HG02938 (cell line): ENCODE measurements around the gene SPRED2.

Source experiments
- ATAC-seq: cut with Tn5 transposase; IDR thresholded peaks from one replicate; pipeline ENCODE4 v1.9.1; 2021; ENCODE audit warnings: mild to moderate bottlenecking, moderate library complexity; ENCODE audit not compliant: unreplicated experiment

The SPRED2 gene, protein sequence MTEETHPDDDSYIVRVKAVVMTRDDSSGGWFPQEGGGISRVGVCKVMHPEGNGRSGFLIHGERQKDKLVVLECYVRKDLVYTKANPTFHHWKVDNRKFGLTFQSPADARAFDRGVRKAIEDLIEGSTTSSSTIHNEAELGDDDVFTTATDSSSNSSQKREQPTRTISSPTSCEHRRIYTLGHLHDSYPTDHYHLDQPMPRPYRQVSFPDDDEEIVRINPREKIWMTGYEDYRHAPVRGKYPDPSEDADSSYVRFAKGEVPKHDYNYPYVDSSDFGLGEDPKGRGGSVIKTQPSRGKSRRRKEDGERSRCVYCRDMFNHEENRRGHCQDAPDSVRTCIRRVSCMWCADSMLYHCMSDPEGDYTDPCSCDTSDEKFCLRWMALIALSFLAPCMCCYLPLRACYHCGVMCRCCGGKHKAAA

GRCh38 chr2:65432227-65433190 lies at the start of gene SPRED2:
Gene SPRED2, minus strand, starts transcription at chr2:65432599. Its CDS starts 612 bp downstream, at chr2:65431987.
- peak; percentile 34 for ATAC-seq

GRCh38 chr2:65481961-65482360 lies 49.6 kb upstream of the SPRED2 start:
- ATAC-seq: no peak

GRCh38 chr2:65479524-65479923 lies 47.1 kb upstream of the SPRED2 start:
- no peak for ATAC-seq

DNA sequence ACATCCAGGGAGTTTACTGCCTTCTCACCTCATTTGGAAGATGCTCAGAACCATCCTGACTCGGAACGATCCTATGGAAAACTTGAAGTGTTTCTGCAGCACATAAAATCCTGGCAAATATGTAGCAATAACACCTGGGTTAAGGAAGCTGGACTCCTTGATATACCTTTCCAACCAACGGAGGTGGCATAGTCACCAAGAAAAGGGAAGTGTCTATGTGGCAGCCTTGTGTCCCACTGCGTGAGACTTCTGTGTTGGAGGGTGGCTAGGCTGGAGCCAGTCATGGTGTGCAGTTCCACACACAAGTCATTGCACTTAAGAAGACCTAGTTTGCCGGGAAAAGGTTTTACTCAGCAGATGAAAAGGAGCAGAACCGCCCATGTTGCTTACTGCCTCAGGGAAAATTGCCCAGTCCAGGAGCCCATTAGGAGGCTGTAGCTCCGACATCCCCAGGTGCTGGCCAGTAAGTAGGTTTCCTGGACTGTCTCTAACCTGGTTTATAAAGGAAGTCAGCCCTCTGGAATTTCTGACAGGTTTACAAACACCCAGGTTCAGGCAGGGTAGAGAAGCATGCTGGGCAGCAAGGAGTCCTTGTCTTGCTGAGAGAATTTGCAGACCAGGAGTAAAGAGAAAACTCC lies 46.2 kb upstream of the SPRED2 start:
- ATAC-seq: no peak

DNA sequence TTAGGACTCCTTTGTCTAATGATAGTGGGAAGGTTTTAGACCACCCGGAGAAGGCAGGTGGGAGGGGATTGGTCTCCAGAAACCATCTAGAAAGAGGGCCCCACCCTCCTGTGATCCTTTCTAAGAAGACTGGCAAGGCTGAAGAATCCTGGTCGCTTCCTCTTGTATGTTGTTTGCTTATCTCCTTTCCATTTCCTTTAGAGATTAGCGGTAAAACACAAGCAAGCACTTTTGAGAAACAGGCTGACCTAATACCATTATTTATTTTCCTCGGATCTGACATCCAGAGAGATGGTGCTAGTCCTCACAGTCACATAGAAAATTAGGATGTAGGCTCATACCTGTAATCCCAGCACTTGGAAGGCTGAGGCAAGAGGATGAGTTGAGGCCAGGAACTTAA lies 45.2 kb upstream of the SPRED2 start:
- ATAC-seq: no peak

GRCh38 chr2:65476778-65477177 lies 44.4 kb upstream of the SPRED2 start:
- no peak for ATAC-seq

DNA sequence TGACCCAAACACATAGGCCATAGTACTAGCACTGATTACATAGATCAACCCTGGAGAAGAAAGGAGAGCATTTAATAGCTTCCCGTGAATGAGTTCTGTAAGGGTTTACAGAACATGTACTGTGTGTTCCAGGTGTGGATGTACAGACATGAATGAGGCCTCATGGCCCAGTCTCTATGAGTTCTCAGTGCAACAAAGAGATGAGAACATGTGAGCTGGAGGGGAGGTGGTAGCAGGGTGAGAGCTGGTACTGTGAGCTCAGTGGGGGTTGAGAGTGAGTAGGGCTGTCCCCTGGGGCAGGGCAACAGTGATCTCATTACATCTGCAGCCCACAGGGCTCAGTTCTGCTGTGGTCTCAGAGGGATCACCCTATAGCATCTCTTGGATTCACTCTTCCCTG lies 42.6 kb upstream of the SPRED2 start:
- ATAC-seq: no peak

DNA sequence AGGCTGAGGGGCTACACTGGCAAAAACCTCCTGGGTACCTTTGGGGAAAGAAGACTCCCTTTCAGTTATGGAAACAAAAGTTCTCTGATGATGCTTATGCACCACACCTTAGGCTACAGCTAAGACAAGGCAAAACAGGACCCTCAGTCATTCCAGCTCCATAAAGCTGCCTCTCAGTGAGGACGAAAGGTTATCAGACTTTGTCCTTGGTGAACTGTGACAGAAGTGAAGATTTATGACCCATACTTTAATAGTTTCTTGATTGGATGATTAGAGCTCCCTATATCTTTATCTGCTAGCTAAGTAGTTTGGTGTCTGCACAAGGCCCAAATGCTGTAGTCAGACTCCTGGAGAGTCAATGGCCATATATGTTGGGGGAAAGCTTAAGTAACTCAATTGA lies 40.6 kb upstream of the SPRED2 start:
- no peak for ATAC-seq

GRCh38 chr2:65471409-65471808 lies 39.0 kb upstream of the SPRED2 start:
- no peak for ATAC-seq

DNA sequence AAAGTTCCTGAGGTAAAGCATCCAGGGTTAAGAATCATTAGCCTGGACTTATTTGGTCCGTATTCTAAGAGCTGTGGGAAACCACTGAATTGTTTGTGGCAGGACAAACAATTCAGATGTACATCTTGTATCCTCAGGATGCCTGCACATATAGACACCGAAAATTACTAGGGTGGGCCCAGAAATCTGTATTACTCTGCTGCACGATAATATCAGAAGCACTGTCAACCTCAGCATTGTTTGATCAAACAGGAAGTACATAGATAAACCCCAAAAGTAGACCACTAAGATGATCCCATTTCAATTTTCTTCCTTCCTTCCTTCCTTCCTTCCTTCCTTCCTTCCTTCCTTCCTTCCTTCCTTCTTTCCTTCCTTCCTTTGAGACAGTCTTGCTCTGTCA lies 34.2 kb upstream of the SPRED2 start:
- ATAC-seq: no peak

- ATAC-seq: no peak
Measured at GRCh38 chr2:65465857-65466256, 33.5 kb upstream of the SPRED2 start.

GRCh38 chr2:65465124-65465523 lies 32.7 kb upstream of the SPRED2 start:
- ATAC-seq: no peak

DNA sequence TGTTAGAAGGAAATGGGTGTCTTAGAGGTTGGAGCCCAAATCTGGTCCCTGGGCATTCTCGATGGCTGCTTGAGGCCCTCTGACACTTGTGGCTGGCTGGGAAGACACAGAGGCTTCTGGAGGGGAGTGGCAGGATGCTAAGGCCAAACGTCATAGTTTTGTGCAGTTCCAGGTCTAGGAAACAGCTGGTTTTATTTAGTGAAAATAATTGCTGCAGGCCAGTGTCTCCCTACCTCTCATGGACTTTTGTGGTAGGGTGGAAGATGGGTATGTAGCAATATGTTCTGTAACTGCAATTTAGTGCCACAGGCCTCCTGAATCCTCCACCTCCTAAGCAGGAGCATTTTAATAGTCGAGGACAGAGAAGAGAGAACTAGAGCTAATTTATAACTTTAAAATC lies 32.2 kb upstream of the SPRED2 start:
- ATAC-seq: no peak

DNA sequence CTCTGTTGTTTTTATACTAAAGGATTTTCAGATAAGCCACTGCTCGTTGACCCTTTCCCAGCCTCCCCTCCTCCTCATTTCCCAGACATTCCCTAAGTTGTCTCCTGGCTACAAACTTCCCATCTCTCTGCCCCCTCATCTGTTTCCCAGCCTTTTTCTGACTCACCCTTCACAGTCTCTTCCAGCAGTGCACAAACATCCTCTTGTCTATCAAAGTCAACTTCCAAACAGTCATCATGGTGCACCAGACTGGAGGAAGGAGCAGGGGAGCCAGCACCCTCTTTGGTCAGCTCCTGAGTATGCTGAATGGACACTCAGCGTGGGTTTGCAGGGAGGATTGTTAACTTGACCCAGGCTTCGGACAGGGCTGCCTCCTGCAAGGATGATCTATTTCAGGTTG lies 26.6 kb upstream of the SPRED2 start:
- no peak for ATAC-seq

GRCh38 chr2:65456886-65457285 lies 24.5 kb upstream of the SPRED2 start:
- no peak for ATAC-seq

DNA sequence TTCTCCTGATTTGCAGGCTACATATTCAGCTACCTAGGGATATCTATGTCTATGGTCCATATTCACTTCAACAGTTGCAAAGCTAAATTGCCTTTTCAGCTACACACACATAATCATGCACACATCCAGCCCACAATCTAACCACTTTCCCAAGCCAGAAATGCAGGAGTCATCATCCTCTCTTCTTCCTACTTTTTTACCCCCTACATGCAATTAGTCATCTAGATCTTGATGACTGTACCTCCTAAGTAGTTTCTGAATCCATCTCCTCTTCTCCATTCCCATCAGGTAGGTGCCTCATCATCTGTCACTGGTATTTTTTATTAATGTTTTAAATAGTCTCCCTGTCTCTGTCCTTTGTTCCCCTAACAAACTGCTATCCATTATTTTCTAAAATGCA lies 23.7 kb upstream of the SPRED2 start:
- ATAC-seq: no peak

DNA sequence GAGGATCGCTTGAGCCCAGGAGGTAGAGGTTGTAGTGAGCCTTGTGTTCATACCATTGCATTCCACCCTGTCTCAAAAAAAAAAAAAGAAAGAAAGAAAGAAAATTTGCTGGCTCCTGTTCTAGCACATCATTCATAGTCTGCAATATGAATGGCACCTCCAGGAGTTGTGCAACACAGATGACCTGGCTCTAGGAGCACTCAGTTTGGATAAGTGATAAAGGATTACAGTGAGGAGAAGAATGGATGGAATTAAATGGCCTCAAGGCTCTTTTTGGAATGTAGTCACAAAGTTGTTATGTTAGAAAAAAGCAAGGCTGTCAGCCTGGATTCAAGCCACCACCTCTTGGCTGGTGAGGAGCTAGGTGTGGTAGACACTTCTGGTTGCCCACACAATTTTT lies 21.5 kb upstream of the SPRED2 start:
- no peak for ATAC-seq

DNA sequence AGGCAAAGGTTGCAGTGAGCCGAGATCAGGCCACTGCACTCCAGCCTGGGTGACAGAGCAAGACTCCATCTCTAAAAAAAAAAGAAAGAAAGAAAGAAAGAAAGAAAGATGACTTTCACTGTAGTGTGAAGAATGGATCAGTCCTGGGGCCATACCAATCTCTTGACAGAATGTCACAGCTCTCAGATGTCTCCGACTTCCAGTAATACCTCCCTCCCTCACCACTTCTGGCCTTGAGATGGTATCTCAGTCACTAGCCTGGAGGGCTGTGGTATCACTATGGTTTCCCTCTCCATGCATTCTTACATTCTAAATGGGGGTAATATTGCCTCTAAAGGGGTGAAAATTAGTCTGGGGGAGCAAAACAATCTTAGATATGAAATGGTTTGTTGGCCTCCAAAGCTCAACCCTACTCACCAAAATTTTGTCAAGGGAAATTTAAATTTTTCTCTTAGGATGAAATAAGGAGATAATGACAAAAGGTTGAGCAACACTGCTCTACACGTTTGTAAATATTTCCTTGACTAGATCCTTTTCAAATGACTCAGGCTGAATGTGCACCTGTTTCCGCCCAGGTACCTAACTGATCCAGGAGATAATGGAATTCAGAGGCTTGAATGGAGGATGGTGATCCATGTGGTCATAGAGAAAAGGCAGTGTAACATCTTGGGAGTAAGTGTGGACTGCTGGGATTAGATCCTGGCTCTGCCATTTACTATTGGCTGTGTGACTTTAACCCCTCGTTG lies 19.9 kb upstream of the SPRED2 start:
- no peak for ATAC-seq

DNA sequence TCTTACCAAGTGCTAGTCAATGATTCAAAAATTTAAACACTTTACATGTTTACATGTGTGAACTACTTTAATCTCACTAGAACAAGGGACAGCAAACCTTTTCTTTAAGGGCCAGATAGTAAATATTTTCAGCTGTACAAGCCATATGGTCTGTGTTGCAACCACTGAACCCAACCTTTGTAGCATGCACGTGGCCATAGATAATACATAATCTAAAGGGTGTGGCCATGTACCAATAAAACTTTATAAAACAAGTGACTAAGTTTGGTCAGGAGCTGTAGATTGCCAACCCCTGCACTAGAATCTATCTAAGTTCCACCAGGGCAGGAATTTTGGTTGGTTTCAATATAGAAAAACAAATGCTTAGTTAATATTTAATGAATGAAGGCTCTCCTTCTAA lies 18.4 kb upstream of the SPRED2 start:
- no peak for ATAC-seq

GRCh38 chr2:65450393-65450792 lies 18.0 kb upstream of the SPRED2 start:
- no peak for ATAC-seq
